CD4-positive, CD25-positive, alpha-beta regulatory T cell (primary cell): ENCODE data around the gene ANKRD31. TPM values are rescaled to one million over a fixed set of nuclear protein-coding genes. Genes with fewer than 3 reads are reported as not detected.

Experiments used
- ATAC-seq, 2 donors: fragments of 150-1000 bp; cut with Tn5 transposase; one replicate each; pipeline ENCODE4 v1.10.0; 2021; ENCODE audit warnings: low read depth in 2 of 2, moderate number of reproducible peaks in 2 of 2, moderate library complexity in 1 of 2
- DNase-seq, 3 donors: peaks; one replicate each; pipeline versions ENCODE4 v3.0.0 to v3.0.0-alpha.2; 2012 to 2022; ENCODE audit warnings: mixed read lengths in 1 of 3
- H3K27ac ChIP-seq: one replicate; pipeline ENCODE4 v1.7.0; 2013; ENCODE audit warnings: mild to moderate bottlenecking, low read length; ENCODE audit not compliant: insufficient read depth, poor library complexity, severe bottlenecking
- H3K27me3 ChIP-seq: one replicate; pipeline ENCODE4 v1.7.0; 2013; ENCODE audit warnings: low read length; ENCODE audit not compliant: control insufficient read depth, insufficient read depth
- H3K36me3 ChIP-seq: one replicate; pipeline ENCODE4 v1.7.0; 2013; ENCODE audit warnings: mild to moderate bottlenecking, low read length, moderate library complexity; ENCODE audit not compliant: control insufficient read depth, insufficient read depth
- H3K4me1 ChIP-seq: 2 replicates; pipeline ENCODE4 v1.7.0; 2013; ENCODE audit warnings: mild to moderate bottlenecking, low read length; ENCODE audit not compliant: insufficient read depth, control insufficient read depth, poor library complexity, severe bottlenecking
- H3K4me3 ChIP-seq: one replicate; pipeline ENCODE4 v1.7.0; 2013; ENCODE audit warnings: low read depth, mild to moderate bottlenecking, low read length, moderate library complexity
- H3K9me3 ChIP-seq, 2 experiments: 1 replicate in 1 of 2; 2 replicates in 1 of 2; pipeline ENCODE4 v1.7.0; 2013; ENCODE audit warnings: low read length in 2 of 2, mild to moderate bottlenecking in 1 of 2, moderate library complexity in 1 of 2; ENCODE audit not compliant: control insufficient read depth in 2 of 2
- H3K27ac Mint-ChIP-seq, 3 donors: one replicate each; pipeline ENCODE4 v1.8.0; 2020 to 2022; ENCODE audit warnings: mild to moderate bottlenecking in 3 of 3, mixed read lengths in 3 of 3, moderate library complexity in 2 of 3
- H3K27me3 Mint-ChIP-seq: one replicate; pipeline ENCODE4 v1.8.0; 2022; ENCODE audit warnings: mild to moderate bottlenecking, mixed read lengths
- H3K36me3 Mint-ChIP-seq: one replicate; pipeline ENCODE4 v1.8.0; 2020; ENCODE audit warnings: mixed read lengths
- H3K4me1 Mint-ChIP-seq, 4 donors: one replicate each; pipeline ENCODE4 v1.8.0; 2020 to 2022; ENCODE audit warnings: mixed read lengths in 4 of 4, mild to moderate bottlenecking in 1 of 4
- H3K4me3 Mint-ChIP-seq, 4 donors: one replicate each; pipeline ENCODE4 v1.8.0; 2020 to 2022; ENCODE audit warnings: mild to moderate bottlenecking in 4 of 4, mixed read lengths in 4 of 4, moderate library complexity in 3 of 4
- H3K9me3 Mint-ChIP-seq, 7 donors: one replicate each; pipeline ENCODE4 v1.8.0; 2020 to 2022; ENCODE audit warnings: mixed read lengths in 7 of 7, mild to moderate bottlenecking in 3 of 7, moderate library complexity in 2 of 7
- polyA plus RNA-seq, 4 donors: library from polyadenylated mRNA; unstranded; fragments of 300-500 nt; fragmentation: Illumina TruSeq; gene quantifications; one replicate each; pipeline ENCODE4 v1.2.3, GENCODE V29; 2021
- total RNA-seq: library from RNA; stranded (reverse); gene quantifications from one replicate; pipeline ENCODE4 v1.2.3, GENCODE V29; 2022

The ANKRD31 gene
- total and polyA plus RNA-seq, 5 donors from 2014 or later, result 0.48 to 0.65 (median 0.51) TPM

DNA sequence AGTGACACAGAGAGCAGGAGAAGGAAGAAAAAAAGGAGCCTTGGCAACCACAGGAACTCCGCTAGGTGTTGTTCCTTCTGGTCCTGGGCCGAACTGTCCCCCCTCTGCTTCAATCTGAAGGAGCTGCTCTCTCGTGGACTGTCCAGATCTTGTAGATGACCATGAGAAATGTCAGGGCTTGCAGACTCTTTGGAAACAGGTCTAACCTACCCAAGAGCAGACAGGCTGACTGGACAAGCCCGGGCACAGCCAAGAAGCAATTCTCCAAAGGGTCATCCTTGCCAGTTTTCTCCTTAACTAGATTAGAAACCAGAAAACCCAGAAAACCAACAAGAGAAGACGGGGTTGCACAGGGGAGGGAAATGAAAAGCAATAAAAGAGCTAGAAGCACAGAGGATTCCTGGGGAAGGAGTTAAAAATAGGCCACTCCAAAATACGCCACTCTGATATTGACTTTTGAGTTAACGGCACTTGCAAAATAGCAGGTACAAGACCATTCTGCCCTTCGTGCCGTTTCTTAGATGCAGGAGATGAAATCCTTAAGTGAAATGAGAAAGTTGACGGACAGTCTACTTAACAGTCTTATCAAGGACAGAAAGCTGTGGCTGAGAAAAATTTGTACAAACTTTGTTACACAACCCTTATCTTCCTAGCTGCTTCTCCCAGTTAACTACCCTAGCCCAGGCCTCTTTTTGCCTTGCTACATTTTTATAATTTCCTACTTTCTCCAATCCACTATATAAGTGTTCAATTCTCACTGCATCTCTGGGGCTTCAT, 190.1 kb downstream of the ANKRD31 start:
- Mint-ChIP-seq H3K27ac (peak overlapping the region; percentile 7 to 91 (median 45)), H3K4me1 (peaks cover 50 to 98% (median 83%) of the 10 kb centered on the region in 4 donors), H3K36me3 (peaks cover 69% of the 10 kb centered on the region), H3K27me3 (peaks cover 6% of the 10 kb centered on the region), H3K9me3 (no peaks in the 10 kb centered on the region), H3K4me3 (peak overlapping the region; percentile 8 to 97 (median 42))
- Histone ChIP-seq H3K4me1 (peaks cover 67% of the 10 kb centered on the region), H3K27me3 (no peaks in the 10 kb centered on the region), H3K36me3 (peaks cover 68% of the 10 kb centered on the region), H3K9me3 (no peaks in the 10 kb centered on the region), H3K4me3 (peak overlapping the region; percentile 11), H3K27ac (no peak overlapping the region)
- DNase-seq (no peak), ATAC-seq (no peak)

DNA sequence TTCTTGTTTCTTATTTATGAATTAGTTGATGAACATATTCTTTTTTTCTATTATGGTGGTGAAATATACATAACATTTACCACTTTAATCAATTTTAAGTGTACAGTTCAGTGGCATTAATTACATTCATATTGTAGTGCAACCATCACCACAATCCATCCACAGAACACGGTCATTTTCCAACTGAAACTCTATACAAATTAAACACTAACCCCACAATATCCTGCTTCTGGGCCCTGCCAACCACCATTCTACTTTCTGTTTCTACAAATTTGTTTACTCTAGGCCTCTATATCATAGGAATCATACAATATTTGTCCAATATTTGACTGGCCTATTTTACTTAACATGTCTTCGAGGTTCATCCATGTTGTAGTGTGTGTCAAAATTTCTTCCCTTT, 191.6 kb downstream of the ANKRD31 start:
- H3K4me1 Mint-ChIP-seq, result peaks cover 57 to 99% (median 80%) of the 10 kb centered on the region in 4 donors
- Histone ChIP-seq H3K36me3 (peaks cover 80% of the 10 kb centered on the region), H3K9me3 (no peaks in the 10 kb centered on the region), H3K27me3 (no peaks in the 10 kb centered on the region), H3K27ac (no peak overlapping the region), H3K4me3 (peak overlapping the region; percentile 17), H3K4me1 (peaks cover 53% of the 10 kb centered on the region)
- ATAC-seq (no peak), DNase-seq (no peak)
- H3K27me3 Mint-ChIP-seq, result no peaks in the 10 kb centered on the region
- H3K4me3 Mint-ChIP-seq, result peak overlapping the region; percentile 0 to 73 (median 40)
- H3K27ac Mint-ChIP-seq, result peak overlapping the region; percentile 15 to 91 (median 67)
- peaks cover 74% of the 10 kb centered on the region for H3K36me3 Mint-ChIP-seq
- no peaks in the 10 kb centered on the region for H3K9me3 Mint-ChIP-seq

- Mint-ChIP-seq H3K27ac (peak overlapping the region; percentile 67 to 91 (median 84)), H3K4me3 (peak overlapping the region in 2 of 4 donors; percentile 41 to 44), H3K9me3 (no peaks in the 10 kb centered on the region), H3K36me3 (peaks cover 78% of the 10 kb centered on the region), H3K27me3 (no peaks in the 10 kb centered on the region), H3K4me1 (peaks cover 52 to 99% (median 80%) of the 10 kb centered on the region in 4 donors)
- ATAC-seq, result no peak
- H3K27ac ChIP-seq, result no peak overlapping the region
- H3K27me3 ChIP-seq, result no peaks in the 10 kb centered on the region
- no peaks in the 10 kb centered on the region for H3K9me3 ChIP-seq
- H3K36me3 ChIP-seq, result peaks cover 87% of the 10 kb centered on the region
- H3K4me1 ChIP-seq, result peaks cover 46% of the 10 kb centered on the region
- no peak for DNase-seq
- peak overlapping the region; percentile 38 for H3K4me3 ChIP-seq
Observed at GRCh38 chr5:75044406-75044805, 192.3 kb downstream of the ANKRD31 start.

- peak overlapping the region; percentile 67 to 91 (median 84) for H3K27ac Mint-ChIP-seq
Observed at GRCh38 chr5:75043633-75044264, 192.9 kb downstream of the ANKRD31 start.

DNA sequence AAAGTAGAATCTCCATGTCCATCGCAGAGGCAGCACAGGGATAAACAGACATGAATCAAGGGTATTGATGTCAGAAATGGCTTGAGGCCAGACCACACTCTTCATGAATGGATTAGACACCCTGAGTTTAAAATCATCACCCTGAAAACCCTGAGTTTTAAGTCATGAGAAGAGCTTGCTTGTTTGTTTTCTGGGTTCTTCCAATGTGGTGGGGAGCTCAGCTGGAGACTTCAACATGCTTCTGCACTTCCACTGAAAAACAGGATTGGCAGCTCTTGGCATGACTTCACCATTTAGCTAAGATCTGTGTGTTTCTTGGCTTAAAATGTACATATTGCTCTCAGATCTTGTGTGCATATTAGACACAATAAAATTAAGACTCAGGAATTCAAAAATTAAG, 194.2 kb downstream of the ANKRD31 start:
- H3K4me3 Mint-ChIP-seq, result no peak overlapping the region

More at GRCh38 chr5:75043633-75044264, 192.9 kb downstream of the ANKRD31 start:
- Histone ChIP-seq H3K4me3 (peak overlapping the region; percentile 38), H3K4me1 (peaks cover 41% of the 10 kb centered on the region), H3K27ac (no peak overlapping the region), H3K36me3 (peaks cover 88% of the 10 kb centered on the region), H3K9me3 (no peaks in the 10 kb centered on the region), H3K27me3 (no peaks in the 10 kb centered on the region)
- Mint-ChIP-seq H3K9me3 (no peaks in the 10 kb centered on the region), H3K4me3 (peak overlapping the region in 2 of 4 donors; percentile 41 to 49), H3K4me1 (peaks cover 46 to 99% (median 80%) of the 10 kb centered on the region in 4 donors), H3K27me3 (no peaks in the 10 kb centered on the region), H3K36me3 (peaks cover 79% of the 10 kb centered on the region)
- ATAC-seq (no peak), DNase-seq (no peak)

GRCh38 chr5:75040973-75041372, 195.7 kb downstream of the ANKRD31 start:
- Mint-ChIP-seq H3K27ac (peak overlapping the region in 2 of 3 donors; percentile 57 to 64), H3K9me3 (no peaks in the 10 kb centered on the region), H3K36me3 (peaks cover 79% of the 10 kb centered on the region), H3K4me1 (peaks cover 54 to 99% (median 80%) of the 10 kb centered on the region in 4 donors), H3K4me3 (no peak overlapping the region), H3K27me3 (no peaks in the 10 kb centered on the region)
- Histone ChIP-seq H3K27me3 (no peaks in the 10 kb centered on the region), H3K9me3 (no peaks in the 10 kb centered on the region), H3K4me1 (peaks cover 43% of the 10 kb centered on the region), H3K27ac (no peak overlapping the region), H3K36me3 (peaks cover 89% of the 10 kb centered on the region), H3K4me3 (no peak overlapping the region)
- ATAC-seq (no peak), DNase-seq (no peak)

More for the DNA sequence above, 194.2 kb downstream of the ANKRD31 start:
- Histone ChIP-seq H3K36me3 (peaks cover 91% of the 10 kb centered on the region), H3K27me3 (no peaks in the 10 kb centered on the region), H3K27ac (no peak overlapping the region), H3K4me3 (peak overlapping the region; percentile 10), H3K9me3 (no peaks in the 10 kb centered on the region), H3K4me1 (peaks cover 45% of the 10 kb centered on the region)
- no peak for ATAC-seq
- peaks cover 46 to 99% (median 78%) of the 10 kb centered on the region in 4 donors for H3K4me1 Mint-ChIP-seq
- no peak for DNase-seq
- H3K9me3 Mint-ChIP-seq, result no peaks in the 10 kb centered on the region
- no peaks in the 10 kb centered on the region for H3K27me3 Mint-ChIP-seq
- H3K36me3 Mint-ChIP-seq, result peaks cover 81% of the 10 kb centered on the region
- peak overlapping the region in 2 of 3 donors; percentile 36 to 80 for H3K27ac Mint-ChIP-seq

DNA sequence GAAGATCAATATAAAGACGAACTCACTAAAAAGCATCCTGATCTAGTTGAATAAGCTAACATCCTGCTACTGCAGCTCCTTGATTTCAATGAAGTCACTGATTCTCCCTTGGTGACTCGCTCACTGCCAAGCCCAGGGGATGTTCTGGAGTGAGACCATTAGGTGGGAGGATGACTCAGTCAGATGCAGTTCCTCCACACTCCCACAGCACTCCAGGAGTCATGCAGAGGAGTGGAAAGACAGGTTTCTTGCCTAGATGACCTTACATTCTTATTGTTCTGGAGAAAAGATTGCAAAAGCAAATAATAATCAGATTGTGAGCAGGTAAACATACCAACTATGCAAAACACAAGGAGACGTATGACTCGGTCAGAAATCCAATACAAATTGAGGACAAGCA, 199.6 kb downstream of the ANKRD31 start:
- no peaks in the 10 kb centered on the region for H3K9me3 ChIP-seq
- peaks cover 56% of the 10 kb centered on the region for H3K4me1 ChIP-seq
- H3K9me3 Mint-ChIP-seq, result peaks cover 0 to 1% (median 0%) of the 10 kb centered on the region in 7 donors
- H3K27ac ChIP-seq, result no peak overlapping the region
- H3K27me3 ChIP-seq, result no peaks in the 10 kb centered on the region
- peak overlapping the region in 3 of 4 donors; percentile 45 to 66 (median 61) for H3K4me3 Mint-ChIP-seq
- H3K36me3 ChIP-seq, result peaks cover 66% of the 10 kb centered on the region
- DNase-seq (no peak), ATAC-seq (no peak)
- H3K27ac Mint-ChIP-seq, result peak overlapping the region; percentile 84 to 94 (median 90)
- peaks cover 66% of the 10 kb centered on the region for H3K36me3 Mint-ChIP-seq
- H3K4me1 Mint-ChIP-seq, result peaks cover 52 to 98% (median 77%) of the 10 kb centered on the region in 4 donors
- H3K4me3 ChIP-seq, result peak overlapping the region; percentile 39
- peaks cover 5% of the 10 kb centered on the region for H3K27me3 Mint-ChIP-seq
